ENCODE measurements around the gene CIDEA.
"Not testable (repeated sequence)": the region's sequence is repeated elsewhere in the genome, so short reads cannot be mapped to it uniquely, and the experiment has no call there.

DNA sequence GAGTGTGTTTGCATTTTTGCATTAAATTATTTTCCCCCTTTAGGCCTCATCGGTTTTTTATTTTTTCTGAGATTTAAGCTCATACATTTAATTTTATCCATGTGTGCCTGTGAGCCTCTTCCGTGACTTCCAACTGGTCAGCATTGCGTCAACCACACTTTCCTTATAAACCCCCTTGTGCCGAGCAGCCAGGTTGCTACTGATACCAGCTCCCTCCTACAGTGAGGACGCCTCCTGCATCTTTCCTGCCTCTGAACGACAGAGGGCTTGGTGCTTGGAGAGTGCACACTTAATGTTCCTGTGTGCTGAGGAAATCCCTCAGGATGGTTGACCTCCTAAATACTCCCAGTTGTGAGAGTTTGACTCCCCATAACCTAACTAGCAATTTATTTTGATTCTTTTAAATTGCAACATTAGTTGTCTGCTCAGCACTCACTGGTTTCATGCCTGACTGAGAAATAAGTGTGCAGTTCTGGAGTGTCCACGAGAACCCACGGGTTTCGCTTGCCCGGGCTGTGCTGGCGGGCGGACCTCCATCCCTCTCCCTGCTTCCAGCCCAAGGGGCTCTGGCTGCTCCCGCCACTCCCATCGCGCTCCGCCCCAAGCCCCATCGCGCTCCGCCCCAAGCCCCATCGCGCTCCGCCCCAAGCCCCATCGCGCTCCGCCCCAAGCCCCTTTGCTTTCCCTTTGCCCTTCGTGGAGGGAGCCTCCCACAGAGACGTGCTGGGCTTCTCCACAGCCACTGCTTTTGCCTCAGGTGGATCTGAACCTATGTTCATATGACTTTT is 26.6 kb upstream of the CIDEA start:
- not testable (repeated sequence) for TF ChIP-seq POLR2A (IDR thresholded peaks at IDR 0.05; ENCODE audit: low read depth, low read length); POLR2AphosphoS5 (IDR thresholded peaks at IDR 0.05; ENCODE audit: low read depth, low read length); TAF1 (IDR thresholded peaks at IDR 0.05; ENCODE audit: borderline replicate concordance, low read depth, low read length)

Data from GM12892 (cell line).